ENCODE results near the gene GSG1L2.

The GSG1L2 gene

DNA sequence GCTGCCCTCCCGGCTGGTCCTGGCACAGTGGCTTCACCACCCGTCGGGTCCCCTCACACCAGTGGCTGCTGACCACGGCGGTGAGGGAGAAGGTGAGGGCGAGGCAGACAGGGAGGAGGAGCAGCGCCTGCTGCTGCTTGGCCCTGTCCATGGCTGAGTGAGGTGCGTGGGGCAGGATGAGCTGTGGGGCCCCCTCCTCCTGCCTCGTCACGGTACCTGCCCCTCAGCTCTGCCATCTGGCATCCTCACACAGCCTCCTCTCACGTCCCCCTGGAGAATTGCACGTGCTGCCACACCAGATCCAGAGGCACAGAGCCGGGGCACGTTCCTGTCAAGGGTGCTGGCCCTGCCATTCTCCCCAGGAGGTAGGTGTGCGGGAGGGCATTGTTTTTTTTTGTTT is at the start of gene GSG1L2:
Gene GSG1L2 (minus strand): TSS at position 159 of the 400 bp plus-strand sequence. CDS start 8 bp downstream, at position 151.
- DNase-seq, result no peak

DNA sequence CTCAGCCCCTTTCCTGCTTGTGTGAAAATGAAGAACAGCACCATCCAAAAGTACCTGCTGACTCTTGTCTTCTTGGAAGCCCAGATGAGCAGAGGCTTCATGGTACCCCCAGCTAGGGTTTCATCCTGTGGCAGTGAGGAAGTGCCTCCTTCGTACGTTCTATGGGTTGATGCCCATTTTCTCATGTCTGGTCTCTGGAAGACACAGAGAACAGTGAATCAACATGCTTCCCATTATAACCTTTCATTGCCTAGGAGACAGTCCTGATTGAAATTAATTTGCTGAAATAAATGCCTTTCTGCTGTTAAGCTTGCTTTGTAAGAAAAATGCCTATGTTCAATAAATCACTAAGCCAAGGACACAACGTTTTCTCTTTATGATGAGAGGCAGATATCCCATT is 46.7 kb upstream of the GSG1L2 start:
- DNase-seq, result no peak

DNA sequence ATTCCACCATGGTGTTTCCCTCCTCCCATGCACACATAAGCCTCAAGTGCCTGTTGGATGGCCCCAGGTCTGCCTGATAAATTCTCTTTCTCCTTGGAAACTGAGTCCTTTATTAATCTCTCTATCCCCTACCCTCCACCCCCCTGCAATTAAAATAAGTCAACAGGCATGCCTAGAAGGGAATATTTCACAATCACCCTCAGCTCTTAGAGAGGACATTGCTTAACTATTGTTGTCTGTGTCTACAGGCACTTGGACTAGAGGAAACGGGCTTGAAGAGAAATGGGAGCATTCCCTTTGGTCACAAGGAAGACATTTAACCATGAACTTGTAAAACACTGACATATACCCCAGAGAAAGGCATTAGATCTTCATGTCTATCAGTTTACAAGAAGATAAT is 43.7 kb upstream of the GSG1L2 start:
- DNase-seq, result no peak

GRCh38 chr17:9862949-9863348 is 41.1 kb upstream of the GSG1L2 start:
- no peak for DNase-seq

GRCh38 chr17:9862220-9862619 is 40.3 kb upstream of the GSG1L2 start:
- DNase-seq, result no peak

DNA sequence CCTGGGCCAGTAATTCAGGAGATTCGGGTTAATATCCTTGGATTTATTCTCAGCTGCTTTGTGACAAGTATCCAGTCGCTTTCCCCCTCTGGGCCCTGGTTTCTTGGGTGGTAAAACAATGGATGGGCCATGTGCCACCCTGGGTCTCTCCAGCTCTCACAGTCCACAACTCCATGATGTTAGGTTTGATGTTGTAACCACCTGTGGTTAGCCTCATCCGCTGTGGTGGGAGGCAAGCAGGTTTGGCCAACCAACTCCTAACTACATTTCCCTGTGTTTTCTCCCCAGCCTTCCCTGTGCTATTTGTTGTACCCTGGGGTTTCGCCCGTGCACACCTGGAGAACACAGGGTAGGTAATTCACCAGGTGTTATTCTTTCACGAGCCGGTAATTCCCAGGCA is 39.0 kb upstream of the GSG1L2 start:
- DNase-seq, result no peak

GRCh38 chr17:9859781-9860180 is 37.9 kb upstream of the GSG1L2 start:
- DNase-seq, result no peak

DNA sequence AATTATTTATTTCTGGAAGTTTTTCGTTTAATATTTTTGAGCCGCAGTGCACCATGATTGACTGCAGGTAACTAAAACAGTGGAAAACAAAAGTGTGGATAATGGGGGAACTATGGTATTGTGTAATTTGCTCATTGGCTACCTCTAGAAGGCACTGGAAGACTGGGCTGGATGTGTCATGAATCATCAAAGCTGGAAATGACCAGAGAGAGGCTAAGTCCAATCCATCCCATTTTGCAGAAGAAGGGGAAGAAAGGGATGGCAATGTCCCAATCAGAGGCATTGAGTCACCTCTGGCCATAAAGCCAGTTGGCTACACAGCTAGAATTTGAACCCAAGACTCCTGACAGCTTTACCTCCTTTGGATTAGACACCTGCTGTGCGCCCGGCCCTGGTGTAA is 33.2 kb upstream of the GSG1L2 start:
- DNase-seq, result no peak

GRCh38 chr17:9854255-9854654 is 32.4 kb upstream of the GSG1L2 start:
- no peak for DNase-seq

DNA sequence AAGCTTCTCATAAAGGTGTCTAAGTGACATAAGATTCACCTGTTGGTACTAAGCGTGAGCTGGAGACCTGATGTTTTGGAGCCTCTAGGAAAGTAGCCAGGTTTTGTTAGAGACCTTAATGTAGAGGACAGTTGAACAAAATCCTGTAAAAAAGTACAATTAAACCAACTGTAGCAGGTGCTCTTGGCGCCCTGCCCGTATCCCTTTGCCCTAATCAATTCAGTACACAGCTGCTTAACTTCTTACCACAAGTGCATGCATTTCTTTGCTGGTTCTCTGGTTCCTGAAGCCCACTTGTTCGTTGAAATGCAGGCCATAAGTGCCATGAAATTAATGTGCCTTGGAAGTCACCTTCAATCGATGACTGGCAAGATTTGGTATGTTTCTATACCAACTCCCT is 28.3 kb upstream of the GSG1L2 start:
- DNase-seq, result no peak

- DNase-seq, result no peak
Observed at GRCh38 chr17:9845306-9845705, 23.4 kb upstream of the GSG1L2 start.

- no peak for DNase-seq
Observed at GRCh38 chr17:9844153-9844552, 22.3 kb upstream of the GSG1L2 start.

DNA sequence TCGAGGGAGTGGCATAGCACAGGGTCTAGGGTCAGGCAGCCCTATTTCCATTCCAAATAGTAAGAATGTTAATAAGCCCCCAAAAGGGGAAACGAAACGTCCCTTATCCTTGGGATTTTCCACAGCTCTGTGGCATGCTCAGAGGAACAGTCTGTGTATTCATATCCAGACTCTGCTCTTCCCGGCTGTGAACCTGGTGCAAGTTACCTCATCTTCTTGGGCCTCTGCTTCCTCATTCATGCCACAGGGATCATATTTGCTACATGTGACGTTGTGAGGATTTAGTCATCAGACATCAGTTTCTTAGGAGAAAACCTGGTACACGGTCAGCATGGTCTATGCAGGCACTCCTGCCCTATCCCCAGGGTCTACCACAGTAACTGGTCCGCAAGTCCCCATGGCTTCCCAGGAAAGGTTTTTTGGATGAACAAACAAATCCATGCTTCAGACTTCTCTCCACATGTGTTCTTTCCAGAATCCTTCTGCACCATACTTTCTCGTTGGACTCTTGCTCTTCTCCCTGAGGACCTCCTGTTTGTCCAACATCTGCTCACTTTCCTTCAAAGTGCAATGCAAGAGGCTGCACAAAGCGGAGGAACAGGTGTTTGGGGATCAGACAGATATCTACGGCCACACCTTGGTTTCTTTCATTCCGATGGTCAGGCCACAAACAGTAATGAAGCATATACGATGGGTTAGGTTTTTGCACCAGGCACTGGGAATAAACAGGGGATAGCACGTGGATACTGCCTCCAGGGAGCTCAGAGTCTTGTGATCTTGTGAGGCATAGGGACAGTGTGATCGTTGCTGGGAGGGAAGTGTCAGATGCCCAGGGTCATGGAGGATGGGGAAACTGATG is 21.5 kb upstream of the GSG1L2 start:
- no peak for DNase-seq

- no peak for DNase-seq
Observed at GRCh38 chr17:9842057-9842758, 20.3 kb upstream of the GSG1L2 start.

DNA sequence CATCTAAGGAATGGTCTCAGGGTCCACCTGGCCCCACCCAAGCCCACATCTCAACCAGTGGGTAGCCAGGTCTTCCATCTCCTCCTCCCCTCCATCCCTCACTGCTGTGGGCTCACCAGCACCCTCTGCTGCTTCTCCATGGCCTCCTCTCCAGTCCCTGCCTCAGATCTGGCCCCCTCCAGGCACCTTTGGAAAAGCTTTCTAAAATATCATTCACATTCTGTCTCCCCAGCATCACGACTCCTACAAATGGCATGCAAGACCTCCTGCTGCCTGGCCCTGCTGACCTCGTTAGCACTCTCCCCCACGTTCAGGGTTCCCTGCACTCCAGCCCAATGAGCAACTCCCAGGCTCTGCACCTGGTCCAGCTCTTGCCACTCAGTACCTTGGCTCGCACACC is 17.6 kb upstream of the GSG1L2 start:
- peak; percentile 24 to 35 for DNase-seq

GRCh38 chr17:9837551-9838471 is 15.9 kb upstream of the GSG1L2 start:
- DNase-seq, result no peak

DNA sequence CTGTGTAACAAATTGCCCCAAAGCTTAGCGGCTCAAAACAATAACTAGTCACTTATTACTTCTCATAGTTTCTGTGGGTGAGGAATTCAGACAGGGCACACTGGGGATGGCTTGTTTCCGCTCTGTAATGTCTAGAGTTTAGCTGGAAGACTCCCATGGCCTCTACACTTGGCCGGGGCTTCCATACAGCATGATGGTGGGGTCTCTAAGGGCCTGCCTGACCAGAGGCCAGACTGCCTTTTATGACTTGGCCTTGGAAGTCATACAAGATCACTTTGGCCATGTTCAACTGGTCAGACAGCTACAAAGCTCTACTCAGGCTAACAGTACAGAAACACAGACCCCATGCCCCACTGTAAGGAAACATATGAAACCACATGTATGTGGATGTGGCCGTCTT is 12.0 kb upstream of the GSG1L2 start:
- DNase-seq, result no peak

- no peak for DNase-seq
Observed at GRCh38 chr17:9830711-9831110, 8.8 kb upstream of the GSG1L2 start.

DNA sequence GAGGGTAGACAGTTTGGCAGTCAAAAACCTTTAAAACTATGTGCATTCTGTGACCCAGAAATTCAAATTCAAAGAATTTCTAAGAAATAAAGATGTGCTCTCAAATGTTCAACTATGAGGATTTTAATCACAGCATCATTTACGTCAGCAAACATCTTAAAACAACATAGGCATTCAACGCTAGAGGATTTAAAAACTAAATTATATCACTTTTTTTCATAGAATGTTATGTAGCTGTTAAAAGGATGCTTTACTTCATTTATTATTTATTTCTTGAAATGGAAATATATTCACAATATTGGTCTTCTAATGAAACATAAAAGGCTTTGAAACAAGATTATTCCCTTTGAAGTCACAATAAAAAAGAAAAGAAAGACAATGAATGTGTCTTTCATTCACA is 7.5 kb upstream of the GSG1L2 start:
- no peak for DNase-seq

- no peak for DNase-seq
Observed at GRCh38 chr17:9828296-9829295, 6.7 kb upstream of the GSG1L2 start.

GRCh38 chr17:9825641-9826150 is 3.8 kb upstream of the GSG1L2 start, which contains the start of gene GLP2R:
Gene GLP2R, plus strand, starts transcription at chr17:9825924. Its CDS starts 140 bp downstream, at chr17:9826064.
- no peak for DNase-seq

Data from SW 1271 (cell line).